OCI-M2 (cell line): Measurements from ENCODE around the gene NPY1R.

Source experiments
- DNase-seq: peaks from one replicate; lab custom pipeline; 2025; ENCODE audit not compliant: unreplicated experiment; lab: John Stamatoyannopoulos, UW

NPY1R gene

DNA sequence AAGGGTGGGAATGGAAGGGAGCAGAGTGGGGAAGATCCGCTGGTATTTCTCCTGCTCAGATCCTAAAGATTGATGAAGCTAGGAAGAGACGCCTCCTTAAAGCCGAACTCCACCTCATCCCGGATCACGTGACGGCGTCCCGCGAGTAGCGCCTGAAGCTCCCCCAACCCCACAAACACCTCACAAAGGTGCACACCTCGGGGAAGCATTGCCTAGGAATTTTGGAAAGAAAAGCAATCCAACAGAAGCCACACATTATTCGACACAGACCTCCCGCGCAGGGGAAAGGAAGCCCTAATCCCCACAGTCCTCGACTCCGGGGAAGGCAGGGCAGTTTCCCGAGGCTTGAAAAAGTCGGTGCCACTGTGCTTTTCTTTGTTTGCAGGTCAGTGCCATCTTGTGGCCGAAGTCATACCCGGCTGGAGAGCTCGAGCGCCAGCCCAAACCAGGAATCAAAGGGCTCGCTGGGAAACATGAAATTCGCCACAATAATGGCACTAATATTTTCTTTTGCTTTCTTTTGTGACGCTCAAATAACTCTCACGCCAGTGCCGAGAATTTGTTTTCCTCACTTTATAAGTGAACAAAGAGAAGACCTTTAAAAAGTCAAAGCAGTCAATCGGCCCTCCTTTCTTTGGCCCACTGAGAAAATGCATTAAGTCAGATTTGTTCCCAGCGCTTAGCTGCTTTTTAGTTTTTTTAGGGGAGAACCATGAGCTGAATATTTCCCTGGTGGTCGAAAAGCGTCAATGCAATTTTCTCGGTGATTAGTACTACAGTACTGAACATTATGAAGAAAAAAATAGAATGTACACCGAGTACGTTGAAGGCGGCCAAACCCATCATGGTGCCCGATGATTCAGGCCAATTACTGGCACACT lies at the start of gene NPY1R:
Gene NPY1R (minus strand): TSS at position 71 of the 881 bp plus-strand sequence. CDS start 6,042 bp downstream, outside the sequence.
- peak; percentile 50 for DNase-seq

DNA sequence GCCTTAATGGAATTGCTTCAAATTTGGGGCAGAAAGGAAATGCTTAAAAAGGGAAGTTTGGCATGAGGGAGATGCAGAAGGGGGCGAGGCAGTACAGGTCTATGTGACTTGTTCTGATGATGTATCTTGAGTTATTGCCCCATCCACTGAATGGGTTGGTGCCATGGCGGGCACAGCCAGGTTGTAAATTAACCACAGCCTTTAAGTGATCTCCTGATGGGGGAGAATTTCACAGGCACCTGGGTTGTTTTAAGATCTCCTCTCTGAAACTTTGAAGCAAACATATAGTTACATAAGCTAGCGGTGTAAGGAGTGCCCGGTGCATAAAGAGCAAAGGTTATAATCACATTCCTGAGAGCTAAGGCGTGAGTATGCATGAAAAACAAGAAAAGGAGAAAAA lies 48.3 kb upstream of the NPY1R start:
- no peak for DNase-seq

DNA sequence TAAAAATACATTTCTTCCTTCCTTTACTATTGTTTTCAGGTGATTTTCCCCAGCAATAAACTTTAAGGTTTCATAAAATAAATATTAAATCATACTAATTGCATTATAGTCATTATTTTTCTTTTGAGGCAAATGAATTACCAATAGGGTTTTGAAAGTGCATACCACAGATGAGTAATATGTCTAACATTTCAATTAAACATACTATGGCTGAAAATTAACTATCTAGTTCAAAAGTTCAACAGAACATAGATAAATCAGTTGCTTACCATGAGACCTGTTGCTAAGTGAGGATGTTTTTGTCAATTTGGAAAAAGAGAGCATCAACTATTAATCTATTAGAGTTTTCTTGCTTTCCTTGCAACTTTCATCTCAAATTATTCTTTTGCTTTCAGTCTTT lies 46.3 kb upstream of the NPY1R start:
- DNase-seq: no peak

DNA sequence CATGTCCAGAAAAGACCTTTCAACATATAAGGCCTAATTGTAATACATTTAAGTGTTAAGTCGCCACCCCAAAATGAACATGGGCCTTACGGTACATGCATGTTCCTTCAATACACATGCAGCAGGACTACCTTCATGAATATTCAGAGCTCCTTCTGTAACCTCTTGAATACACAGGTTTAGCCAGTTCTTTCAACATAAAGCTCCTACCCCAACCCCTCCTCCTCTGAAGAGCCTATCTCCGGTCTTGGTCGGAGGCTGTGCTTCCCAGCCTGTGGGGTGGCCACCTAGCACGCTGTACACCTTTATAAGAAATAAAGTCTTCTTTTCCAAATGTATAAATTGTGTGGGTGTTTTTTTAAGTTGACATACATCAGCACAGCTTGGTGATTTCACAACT lies 39.6 kb upstream of the NPY1R start:
- DNase-seq: no peak

DNA sequence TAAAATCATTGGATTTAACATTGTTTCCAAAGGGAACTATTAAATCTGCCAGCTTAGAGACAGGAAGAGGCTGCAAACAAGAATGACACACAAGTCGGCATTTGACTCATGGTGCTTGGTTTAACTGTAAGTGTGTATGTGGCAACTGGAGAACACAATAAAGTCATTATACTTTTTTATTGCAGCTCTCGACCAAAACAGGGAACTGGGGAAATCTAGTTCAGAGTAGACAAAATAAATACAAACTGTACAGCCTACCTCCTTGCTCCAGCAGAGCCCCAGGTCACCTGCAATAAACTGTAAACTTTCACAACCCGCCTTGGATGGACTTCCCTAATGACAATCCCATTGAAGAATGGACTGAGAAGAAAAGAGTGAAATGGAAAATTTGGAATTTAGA lies 35.3 kb upstream of the NPY1R start:
- DNase-seq: no peak

DNA sequence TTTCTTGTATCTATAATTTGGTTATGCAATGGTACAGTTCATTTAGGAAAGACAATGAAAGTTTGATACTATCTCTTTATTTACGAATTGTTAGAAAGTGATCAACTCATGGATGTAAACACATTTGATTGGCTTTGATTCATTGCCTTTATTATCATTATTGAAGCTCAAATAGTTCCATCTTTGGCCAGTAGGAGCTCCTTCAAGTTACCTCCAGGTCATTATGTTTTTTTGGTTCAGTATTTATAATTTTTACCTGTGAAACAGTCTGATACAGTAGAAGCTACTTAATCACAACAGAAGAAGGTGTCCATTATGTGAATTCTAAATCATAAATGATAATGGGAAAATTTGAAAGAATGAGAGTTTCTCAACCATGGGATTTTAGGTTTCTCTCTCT lies 23.7 kb upstream of the NPY1R start:
- no peak for DNase-seq

DNA sequence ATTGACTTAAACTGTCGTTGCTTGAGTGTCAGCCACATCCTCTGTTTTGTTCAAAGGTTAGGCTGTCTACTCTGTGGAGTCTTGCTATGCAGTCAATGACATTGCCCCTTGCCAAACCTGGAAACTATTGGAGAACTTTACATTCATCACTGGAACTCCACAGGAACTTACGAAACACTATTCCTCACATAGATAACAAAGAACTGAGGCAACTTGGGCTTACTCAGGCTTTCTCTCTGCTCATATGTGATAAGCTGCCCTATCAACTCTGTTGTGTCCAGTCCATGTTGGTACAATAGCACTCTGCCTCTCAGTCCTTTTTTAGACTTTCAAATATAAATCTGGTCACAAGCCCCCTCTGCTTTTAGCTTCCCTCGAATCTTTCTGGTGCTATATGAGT lies 20.7 kb upstream of the NPY1R start:
- no peak for DNase-seq

DNA sequence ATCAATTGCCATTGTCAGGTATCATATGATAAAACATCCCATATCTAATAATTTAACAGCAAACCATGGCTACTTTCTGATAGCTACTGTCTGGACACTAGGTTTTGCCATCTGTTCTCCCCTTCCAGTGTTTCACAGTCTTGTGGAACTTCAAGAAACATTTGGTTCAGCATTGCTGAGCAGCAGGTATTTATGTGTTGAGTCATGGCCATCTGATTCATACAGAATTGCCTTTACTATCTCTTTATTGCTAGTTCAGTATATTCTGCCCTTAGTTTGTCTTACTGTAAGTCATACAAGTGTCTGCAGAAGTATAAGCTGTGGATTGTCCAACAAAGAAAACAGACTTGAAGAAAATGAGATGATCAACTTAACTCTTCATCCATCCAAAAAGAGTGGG lies 18.3 kb upstream of the NPY1R start:
- DNase-seq: no peak

DNA sequence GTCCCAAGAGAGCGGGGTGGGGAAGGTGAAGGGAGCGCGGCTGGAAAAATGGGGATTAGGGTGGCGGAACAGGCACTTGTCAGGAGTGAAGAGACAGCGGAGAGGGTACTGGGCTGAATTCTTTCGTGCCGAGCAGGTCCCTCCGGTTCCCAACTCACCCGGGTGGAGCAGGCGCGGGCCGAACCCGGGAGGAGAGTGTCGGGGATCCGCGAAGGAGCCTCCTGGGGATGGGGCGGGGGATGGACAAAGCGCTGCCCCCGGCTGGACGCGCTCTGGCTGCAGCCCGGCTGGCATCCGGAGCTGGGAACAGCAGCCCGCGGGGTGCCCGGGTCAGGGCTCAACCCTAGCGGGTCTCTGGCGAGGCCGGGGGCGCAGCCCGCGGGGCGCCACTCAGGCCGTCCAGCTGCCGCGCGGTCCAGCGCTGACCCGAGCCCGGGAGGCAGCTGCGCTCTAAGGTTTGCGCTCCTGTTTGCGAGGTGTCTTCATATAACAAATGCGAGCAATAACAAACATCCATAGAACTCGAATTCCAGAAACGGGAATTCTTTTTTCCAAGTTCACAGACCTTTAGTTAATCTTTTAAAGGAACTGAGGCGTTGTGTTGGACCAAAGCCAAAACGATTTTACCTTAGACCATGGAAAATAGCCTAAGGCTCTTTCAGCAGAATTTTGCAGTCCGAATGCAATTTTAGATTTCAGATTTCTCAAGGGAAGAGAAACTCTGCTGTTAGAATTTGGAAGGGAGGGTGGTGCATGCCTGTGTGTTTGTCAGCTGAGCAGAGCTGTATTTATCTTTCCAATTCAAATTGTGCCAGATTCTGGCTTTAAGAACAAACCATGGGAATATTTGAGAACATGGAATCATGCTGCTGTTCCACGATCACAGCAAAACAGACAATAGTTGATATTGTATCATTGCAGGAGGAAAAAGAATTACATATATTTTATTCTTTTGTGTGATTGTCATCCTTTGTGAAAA lies 12.0 kb upstream of the NPY1R start:
- DNase-seq: no peak

DNA sequence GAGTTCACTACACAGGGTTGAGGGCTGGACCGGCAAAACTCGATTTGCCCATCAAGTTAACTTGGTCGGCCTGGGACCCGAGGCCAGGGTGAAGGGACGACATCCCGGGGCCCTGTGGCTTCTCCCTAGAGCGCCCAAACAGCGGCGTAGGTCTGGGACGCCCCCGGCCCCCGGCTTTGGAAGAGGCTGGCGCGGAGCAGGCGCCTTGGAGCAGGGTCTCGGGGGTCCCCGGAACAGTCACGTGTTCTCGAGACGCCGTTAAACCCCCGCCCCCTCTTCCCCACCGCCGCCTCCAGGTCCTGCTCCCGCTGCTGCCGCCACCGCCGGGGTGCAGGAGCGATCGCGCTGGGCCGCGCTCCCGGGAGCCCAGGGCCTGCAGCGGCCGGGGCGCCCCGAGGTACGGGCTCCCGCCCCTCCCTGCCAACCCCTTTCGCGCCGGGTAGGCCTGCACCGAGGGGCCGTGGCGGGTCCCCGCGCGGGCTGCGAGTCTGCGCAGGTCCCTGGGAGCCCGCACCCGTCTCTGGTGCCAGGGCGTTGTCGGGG lies 11.3 kb upstream of the NPY1R start, which contains the start of gene NPY5R:
Gene NPY5R (plus strand): TSS at position 289 of the 543 bp plus-strand sequence. CDS start 6,382 bp downstream, outside the sequence.
- DNase-seq: no peak

DNA sequence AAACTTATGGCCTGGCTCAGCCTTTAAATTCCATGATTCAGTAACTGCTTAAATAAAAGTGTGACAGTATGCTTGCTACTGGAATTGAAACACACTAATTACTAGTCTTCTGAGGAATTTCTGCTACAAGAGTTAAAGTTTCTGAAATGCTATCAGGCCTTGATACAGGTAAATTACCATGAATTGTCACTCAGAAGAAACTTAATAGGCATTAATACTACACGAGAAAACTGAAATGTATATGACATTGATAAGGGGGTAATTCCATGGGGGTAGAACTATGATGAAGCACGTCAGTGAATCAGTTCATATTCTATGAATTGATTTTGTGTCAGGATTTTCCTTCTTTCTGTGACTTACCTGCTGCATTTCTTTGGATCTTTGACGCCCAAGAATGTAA lies 3.0 kb upstream of the NPY1R start:
- no peak for DNase-seq

DNA sequence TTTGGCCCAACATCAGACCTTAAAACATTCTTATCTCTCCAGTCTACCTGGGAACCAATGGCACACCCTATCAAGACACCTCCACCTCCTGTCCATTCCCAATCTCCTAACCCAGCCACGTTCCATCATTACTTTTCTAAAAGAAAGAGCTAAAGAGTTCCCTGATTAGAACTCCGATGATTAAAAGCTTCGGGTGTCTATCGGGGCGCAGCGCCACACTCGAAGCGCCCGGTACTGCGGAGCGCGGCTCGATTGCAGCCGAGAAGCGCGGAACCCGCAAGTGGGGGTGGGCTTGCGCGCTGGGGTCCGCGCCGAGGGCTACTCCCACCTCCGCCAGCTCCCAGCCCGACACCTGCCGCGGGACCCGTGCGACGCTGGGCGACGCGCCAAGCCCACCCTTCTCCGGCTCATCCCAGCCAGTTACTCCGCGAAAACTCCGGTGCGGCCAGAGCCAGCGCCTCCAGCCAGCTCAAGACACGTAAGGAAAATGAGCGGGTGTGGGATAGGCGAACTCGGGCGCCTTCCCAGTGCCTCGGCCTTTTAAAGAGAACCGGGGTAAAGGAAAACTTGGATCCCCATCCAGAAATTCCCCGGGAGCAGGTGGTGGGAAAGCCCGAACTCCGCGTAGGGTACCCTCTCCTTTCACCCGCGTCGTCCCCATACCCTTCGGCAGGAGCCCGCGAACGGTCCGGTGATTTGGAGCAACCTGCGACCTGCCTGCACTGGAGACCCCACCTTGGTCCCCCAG lies 593 bp downstream of the NPY1R start:
- no peak for DNase-seq

DNA sequence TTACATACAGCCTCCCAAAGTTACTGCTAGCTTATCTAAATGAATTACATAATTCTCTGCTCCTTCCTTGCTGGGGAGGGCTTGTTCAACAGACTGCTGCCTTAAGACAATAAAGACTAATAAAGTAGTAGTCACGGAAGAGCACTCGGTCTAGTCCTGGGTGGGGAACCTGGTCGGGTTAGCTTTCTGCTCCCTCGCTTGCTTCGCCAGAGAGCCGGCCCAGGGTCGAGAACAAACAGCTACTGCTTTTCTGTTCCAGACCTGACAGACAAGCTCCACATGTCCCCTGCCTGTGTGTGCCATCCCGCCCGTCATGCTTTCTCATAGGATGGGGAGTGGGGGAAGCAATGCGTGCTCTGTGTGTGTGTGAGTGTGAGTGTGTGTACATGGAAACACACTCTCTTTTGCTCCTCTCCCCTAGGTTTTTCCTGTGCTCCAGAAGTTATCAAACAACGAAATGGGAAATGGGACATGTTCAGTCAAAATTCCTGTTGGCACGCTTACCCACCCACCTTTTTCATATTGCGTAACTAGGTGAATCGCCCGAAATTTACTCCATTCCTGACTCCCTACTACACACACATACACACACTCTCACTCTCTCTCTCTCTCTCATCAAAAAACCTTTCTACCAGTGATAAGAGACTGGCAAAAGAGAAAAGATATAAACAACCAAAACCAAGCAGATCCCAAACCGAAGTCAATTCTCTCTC lies 1.3 kb downstream of the NPY1R start:
- no peak for DNase-seq

DNA sequence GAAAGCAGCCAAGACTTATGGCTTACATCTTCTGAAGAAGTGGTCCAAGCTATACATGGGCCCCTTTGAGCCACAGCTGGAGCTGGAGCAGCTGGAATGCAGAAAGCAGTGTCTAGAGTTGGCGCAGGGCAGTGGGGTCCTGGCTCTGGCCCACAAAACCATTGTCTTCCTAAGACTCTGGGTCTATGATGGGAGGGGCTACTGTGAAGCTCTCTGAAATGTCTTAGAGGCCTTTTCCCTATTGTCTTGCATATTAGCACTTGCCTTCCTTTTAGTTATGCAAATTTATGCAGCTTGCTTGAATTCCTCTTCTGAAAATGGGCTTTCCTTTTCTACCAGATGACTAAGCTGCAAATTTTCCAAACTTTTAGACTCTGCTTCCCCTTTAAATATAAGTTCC lies 15.3 kb downstream of the NPY1R start:
- no peak for DNase-seq

DNA sequence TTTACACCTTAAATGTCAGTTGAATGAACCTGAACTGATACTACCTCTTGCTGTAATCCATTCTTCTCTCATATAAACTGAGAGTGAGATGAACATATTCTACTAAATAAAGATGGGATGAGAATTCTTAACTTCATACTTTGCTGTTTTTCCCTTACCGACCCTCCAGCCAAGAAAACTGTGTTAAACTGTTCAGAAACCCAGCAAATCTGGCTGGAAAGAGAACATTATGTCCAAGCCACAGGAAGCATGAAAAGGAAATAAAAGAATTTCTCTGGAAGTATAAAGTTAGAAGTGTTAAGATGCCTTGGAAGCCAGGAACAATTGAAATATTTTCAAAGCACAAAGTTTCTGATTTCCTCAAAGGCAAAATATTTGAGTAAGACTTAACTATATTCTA lies 22.9 kb downstream of the NPY1R start:
- DNase-seq: no peak

DNA sequence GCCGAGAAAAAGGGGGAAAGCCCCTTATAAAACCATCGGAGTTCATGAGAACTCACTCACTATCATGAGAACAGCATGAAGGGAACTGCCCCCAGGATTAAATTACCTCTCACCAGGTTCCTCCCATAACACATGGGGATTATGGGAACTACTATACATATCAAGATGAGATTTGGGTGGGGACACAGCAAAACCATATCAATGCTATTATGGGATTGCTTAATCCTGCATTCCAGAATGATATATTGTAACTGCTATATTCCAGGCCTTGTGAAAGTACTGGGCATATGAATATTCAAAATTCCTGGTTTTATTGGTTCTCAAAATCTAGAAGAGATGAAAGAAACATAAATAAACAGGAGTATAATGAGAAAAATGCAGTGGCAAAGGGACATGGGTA lies 29.3 kb downstream of the NPY1R start:
- no peak for DNase-seq

DNA sequence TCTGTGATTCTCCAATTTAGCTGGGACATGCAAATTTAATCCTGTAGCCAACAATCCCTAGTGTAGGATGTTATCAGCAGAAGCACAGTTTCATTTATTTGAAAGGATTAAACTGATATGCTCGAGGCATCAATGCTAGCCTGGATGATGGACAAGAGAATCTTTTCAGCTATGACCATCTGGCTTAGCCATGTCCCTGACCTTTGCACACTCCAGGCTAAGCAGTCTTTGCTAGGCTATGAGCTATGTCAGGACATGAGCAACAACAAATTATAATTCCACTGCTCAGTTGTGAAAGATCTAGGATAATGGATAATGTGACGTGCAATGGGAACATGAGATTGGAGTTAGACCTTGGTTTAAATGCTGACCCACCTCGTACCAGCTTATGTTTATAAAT lies 32.0 kb downstream of the NPY1R start:
- no peak for DNase-seq

DNA sequence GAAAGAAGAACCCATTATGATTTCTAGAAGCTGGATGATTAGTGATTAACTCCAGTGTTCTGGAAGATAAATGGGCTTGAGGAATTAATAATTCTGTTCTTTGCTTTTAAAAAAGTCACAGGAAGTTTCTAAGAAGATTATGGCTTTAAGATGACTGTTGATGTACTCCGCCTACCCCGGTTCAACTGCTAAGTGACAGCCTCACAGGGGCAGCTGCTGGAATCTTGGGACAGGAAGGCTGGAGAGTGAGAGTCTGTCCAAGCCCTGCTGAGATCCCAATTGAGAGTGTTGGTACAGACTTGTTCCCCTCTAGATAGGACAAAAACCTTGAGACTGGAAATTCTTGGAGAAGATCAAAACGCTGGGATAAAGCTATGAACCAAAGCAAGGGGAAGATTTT lies 37.3 kb downstream of the NPY1R start:
- DNase-seq: no peak

DNA sequence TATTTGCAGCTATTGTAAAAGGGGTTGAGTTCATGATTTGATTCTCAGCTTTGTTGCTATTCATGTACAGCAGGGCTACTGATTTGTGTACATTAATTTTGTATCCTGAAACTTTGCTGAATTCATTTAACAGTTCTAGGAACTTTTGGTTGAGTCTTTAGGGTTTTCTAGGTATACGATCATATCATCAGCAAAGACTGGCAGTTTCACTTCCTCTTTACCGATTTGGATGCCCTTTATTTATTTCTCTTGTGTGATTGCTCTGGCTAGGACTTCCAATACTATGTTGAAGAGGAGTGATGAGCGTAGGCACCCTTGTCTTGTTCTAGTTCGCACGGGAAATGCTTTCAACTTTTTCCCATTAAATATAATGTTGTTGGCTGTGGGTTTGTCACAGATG lies 48.1 kb downstream of the NPY1R start:
- no peak for DNase-seq
